NCI-H2029 treated with DMSO at 0.1 percent for 48 hours (cell line): Measurements from ENCODE around the gene C1orf74.
"Not testable (repeated sequence)": the region's sequence is repeated elsewhere in the genome, so short reads cannot be mapped to it uniquely, and the experiment has no call there.

Experiments used
- DNase-seq: peaks from one replicate; lab custom pipeline; 2025; lab: John Stamatoyannopoulos, UW

Gene C1orf74

GRCh38 chr1:209805341-209805781, 21.0 kb upstream of the C1orf74 start:
- no peak for DNase-seq

GRCh38 chr1:209803568-209803967, 19.2 kb upstream of the C1orf74 start:
- DNase-seq: no peak

- DNase-seq: no peak
Observed at GRCh38 chr1:209802780-209803152, 18.4 kb upstream of the C1orf74 start.

- no peak for DNase-seq
Observed at GRCh38 chr1:209802117-209802779, 17.9 kb upstream of the C1orf74 start.

DNA sequence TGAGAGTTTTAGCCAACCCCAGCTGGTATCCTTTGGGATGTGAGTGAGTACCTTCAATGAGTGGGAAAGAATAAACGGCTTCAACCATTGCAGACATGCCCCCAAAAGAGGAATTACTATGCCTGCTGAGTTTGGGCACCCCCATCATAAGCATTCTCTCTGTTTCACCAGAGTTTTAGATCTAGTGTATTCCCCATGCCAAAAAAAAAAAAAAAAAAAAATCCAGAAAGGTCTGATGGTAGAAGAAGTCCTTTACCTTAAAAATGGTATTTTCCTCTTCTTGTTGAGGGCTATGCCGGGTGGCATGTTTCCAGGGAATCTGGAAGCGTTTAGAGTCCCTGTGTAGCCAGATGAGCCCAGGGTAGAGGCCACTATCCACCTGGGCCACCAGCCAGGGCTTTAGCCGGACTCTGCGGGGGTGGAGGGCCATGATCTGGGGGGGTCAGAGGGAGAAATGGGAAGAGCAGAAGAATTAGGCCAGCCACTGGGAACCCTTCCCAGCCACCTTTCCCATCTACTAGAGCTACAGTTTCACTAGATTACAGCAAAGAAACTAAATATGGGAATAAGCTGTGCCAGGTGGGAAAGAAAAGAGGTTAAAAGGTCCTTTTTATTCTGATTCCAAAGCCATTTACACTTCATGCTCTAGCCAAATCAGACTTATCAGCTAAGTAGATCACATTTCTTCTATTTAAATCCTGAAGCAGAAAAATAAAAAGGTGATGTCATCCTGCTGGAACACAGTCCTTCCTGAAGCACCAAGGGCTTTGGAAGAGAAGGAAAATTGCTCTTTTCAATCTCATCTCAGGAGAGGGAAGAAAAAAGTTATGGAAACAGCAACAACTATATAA, 16.9 kb upstream of the C1orf74 start:
- DNase-seq: peak; percentile 8

DNA sequence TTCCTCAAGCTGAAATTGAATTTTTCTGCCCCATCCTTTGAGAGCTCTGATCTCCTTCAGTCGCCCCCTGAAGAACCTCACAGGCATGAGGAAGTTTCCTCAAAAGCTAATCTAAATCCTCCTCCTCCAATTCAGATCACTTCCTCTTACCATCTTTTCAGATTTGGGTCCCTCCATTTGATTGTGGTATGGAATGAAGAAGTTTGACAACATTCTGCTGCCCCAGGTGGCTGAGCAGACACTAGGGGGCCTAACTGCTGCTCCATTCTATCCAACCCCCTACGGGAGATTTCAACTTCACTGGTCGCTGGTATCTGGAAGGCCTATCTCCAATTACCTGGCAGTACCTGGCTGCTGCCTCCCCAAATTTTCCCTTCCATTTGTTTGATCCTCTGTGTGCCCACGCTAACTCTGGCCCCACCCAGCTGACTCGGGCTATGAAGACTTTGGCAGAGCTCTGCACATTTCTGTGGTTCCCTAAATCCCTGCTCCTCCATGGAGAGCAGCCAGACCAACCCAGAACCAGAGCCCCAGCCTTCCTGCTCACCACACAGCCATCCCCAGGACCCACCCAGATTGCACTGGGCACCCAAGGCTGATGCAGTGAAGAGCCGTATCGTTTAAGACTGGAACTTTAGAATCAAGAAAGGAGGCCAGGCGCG, 13.8 kb upstream of the C1orf74 start:
- DNase-seq: no peak

DNA sequence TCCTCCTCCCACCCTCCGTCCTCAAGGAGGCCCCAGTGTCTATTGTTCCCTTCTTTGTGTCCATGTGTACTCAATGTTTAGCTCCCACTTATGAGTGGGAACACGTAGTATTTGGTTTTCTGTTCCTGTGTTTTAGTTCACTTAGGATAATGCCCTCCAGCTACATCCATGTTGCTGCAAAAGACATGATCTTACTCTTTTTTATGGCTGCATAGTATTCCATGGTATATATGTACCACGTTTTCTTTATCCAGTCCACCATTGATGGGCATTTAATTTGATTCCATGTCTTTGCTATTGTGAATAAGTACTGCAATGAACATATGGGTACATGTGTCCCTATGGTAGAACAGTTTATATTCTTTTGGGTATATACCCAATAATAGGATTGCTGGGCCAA, 9.4 kb upstream of the C1orf74 start:
- DNase-seq: not testable (repeated sequence)

DNA sequence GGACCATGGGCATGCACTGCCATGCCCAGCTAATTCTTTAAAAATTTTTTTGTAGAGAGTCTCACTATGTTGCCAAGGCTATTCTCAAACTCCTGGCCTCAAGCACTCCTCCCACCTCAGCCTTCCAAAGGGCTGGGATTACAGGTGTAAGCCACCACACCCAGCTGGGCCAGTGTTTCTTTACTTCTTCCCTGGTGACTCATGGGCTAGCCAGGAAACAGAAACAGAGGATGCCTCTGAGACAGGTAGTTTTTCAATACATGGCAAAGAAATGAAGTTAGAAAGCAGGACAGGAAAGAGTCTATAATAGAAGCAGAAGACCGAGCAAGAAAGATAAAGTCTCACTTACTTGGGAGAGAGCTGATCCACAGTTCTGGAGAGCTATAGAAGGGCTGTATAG, 7.6 kb upstream of the C1orf74 start:
- no peak for DNase-seq

DNA sequence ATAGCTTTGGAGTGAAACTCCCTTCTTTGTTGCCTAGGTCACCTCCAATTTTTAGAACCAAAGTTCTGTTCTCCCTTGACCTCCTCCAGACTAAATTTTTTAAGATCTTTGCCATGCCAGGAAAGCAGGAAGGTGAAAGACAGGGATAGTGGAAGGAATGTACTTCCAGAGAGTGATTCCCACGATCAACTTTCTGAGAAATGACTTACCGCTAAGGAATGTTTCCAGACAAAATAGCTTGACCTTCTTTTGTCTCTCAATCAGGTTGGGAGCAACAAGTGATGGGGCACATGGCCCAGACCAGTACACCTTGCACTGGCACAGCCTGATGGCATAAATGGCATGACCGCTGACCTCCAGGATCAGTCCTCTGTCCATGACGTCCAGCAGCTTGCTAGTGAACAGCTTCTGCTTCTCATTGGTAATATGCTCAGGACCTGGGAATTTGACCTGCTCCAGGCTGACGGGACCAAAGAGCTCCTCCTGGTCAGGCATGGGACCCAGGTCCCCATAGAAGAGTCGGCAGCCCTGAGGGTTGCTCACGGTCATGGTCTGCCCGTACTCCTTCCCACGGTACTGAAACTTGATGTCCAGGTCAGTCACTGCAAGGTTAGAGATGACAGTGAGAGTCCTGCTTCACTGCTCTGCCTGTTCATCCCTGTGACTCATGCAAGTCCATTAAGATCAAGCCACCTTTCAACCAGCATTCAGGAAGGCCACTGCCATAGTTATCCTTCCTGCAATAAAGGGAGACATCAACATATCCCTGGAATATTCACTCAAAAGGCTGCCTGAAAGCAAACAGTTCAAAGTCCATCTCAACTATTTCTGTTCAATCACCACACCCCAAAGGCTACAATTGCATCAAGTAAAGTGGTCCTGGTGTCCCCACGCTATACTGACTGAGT, 6.2 kb upstream of the C1orf74 start:
- no peak for DNase-seq

- no peak for DNase-seq
Observed at GRCh38 chr1:209789245-209789644, 4.9 kb upstream of the C1orf74 start.

- no peak for DNase-seq
Observed at GRCh38 chr1:209787551-209787950, 3.2 kb upstream of the C1orf74 start.

GRCh38 chr1:209786146-209786545, 1.8 kb upstream of the C1orf74 start:
- DNase-seq: no peak

DNA sequence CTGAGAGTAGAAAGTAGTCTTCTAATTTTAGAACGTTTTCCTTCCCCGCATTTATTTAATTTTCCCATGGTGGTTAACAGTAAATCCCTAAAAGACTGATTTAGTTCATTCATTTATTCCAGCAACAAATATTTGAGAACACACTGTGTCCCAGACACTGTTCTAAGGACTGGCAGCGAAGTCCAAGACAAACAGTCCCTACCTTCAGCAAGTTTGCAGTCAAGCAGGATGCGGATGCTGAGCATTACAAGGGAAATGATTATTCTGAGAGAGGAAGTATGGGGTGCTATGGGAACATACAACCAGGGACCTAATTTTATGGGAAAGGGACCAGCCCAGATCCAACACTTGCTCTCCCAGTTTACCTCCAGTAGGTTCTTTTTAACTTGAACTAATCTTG, 1.2 kb upstream of the C1orf74 start:
- no peak for DNase-seq

DNA sequence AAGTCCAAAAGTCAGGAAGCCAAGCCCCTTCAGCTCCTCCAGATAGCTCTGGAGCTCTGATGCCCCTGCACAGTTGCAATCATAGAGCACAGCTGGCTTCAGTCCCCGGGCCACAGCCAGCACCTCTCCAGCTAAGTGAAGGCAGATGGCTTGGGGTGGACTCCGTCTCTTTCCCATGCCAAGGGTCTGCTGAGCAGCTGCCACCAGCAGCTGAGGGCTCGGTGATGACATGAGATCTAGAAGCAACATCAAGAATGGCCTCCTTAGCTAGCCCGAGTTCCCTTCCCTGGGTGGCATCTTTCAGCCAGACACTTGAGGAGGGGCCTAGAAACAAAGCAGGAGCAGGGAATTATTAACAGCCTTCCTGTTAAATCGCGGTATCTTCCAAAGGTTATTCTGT, 973 bp downstream of the C1orf74 start:
- no peak for DNase-seq

DNA sequence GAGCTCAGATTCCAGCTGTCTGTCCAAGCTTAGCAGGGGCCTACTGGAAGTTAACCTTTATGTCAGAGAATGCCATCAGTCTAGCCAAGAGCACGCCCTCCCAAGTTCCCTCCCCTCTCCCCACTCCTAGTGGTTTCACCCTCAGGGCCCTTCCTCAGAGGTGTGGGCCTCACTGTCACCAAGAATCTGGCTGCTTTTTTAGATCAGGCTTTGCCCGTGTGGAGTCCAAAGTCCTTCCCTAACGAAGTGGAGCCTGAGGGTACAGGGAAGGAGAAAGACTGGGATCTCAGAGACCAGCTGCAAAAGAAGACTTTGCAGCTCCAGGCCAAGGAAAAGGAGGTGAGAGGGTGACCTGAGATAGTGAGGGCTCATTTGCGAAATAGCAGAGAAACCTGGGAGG, 4.1 kb downstream of the C1orf74 start:
- no peak for DNase-seq

GRCh38 chr1:209778102-209778501, 6.3 kb downstream of the C1orf74 start:
- DNase-seq: no peak

DNA sequence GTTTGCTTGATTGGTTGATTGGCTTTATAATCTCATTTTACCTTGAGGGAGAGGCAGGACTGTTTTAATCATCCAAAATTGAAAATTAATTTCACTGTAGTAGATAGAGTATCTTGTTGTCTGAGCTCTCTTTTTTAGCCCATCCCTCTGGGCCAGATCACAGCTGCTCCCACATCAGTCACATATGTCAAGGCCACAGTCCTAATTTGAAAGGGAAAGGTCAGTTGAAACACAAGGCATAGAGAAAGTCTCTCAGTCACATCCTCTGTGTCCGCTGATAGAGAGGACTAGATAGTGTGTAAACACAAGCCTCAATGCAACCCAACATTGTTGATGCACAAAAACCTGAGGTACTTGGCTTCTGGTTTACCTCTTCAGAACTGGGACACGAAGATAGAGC, 6.8 kb downstream of the C1orf74 start:
- DNase-seq: no peak

DNA sequence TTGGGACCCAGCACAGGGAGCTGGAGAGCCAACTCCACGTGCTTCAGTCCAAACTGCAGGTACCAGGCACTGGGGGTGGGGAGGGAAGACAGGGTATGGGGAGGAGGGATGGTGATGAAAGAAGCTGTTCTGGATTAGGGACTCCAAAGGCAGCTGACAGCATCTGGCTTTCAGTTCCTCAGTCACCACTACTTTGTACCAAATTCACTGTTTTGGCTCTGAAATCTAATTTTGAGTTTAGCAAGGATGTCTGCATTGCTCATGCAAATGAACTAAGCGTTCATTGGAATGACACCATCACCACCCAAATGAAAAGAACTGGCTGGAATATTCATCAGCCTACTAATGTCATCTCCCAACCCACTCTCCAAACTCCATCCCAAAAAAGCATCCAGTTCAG, 8.7 kb downstream of the C1orf74 start:
- no peak for DNase-seq

DNA sequence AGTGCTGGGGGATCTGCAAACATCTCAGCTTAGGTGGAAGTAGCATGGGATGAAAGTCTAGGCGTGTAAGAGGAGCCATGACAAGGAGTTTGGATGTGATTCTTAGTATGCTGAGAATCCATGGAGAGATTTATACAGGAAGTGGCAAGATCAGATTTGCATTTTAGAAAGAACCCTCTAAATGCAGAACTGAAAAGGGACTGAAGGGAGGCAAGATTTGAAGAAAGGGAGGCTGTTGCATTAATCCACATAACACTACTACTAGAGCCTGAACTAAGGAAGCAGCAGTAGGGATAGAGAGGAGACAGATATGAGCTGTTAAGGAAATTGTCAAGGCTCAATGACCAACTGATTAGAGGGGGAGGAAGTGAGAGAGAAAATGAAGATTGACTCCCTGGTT, 9.8 kb downstream of the C1orf74 start:
- DNase-seq: no peak

- DNase-seq: no peak
Observed at GRCh38 chr1:209772126-209772525, 12.2 kb downstream of the C1orf74 start.

GRCh38 chr1:209770636-209771415, 13.5 kb downstream of the C1orf74 start:
- no peak for DNase-seq
